Astrocyte (in vitro differentiated cells and primary cell): ENCODE results near the gene SCAMP4. TPM values are rescaled to one million over a fixed set of nuclear protein-coding genes. Genes with fewer than 3 reads are reported as not detected.

Experiments used
- DNase-seq: peaks from one replicate; pipeline ENCODE4 v3.0.0-alpha.2; 2010; ENCODE audit warnings: low read depth
- FAIRE-seq: peaks from 2 replicates; lab custom pipeline; 2011; peaks lifted over from hg19 to GRCh38; lab: Jason Lieb, UNC
- H2AFZ ChIP-seq: 2 replicates; pipeline ENCODE4 v1.6.0; 2012; ENCODE audit warnings: low read depth, low read length, inconsistent platforms
- H3K27ac ChIP-seq: 2 replicates; pipeline ENCODE4 v1.5.1; 2011; ENCODE audit warnings: low read depth, low read length, inconsistent platforms
- H3K27me3 ChIP-seq: 2 replicates; pipeline ENCODE4 v1.6.0; 2011; ENCODE audit warnings: low read length, inconsistent platforms; ENCODE audit not compliant: insufficient read depth
- H3K36me3 ChIP-seq: 2 replicates; pipeline ENCODE4 v1.5.1; 2011; ENCODE audit warnings: low read length, inconsistent platforms; ENCODE audit not compliant: insufficient read depth
- H3K4me1 ChIP-seq: 2 replicates; pipeline ENCODE4 v1.5.1; 2011; ENCODE audit warnings: low read length, inconsistent platforms; ENCODE audit not compliant: insufficient read depth
- H3K4me2 ChIP-seq: 2 replicates; pipeline ENCODE4 v1.6.0; 2012; ENCODE audit warnings: low read length, inconsistent platforms
- H3K4me3 ChIP-seq: 2 replicates; pipeline ENCODE4 v1.5.1; 2011; ENCODE audit warnings: low read depth, mild to moderate bottlenecking, low read length, inconsistent platforms; ENCODE audit not compliant: insufficient read depth
- H3K79me2 ChIP-seq: 2 replicates; pipeline ENCODE4 v1.6.0; 2012; ENCODE audit warnings: mild to moderate bottlenecking, low read length, inconsistent platforms; ENCODE audit not compliant: insufficient read depth
- H3K9ac ChIP-seq: 2 replicates; pipeline ENCODE4 v1.6.0; 2012; ENCODE audit warnings: mild to moderate bottlenecking, low read length, inconsistent platforms
- H3K9me3 ChIP-seq: 2 replicates; pipeline ENCODE4 v1.5.1; 2012; ENCODE audit warnings: low read depth, mild to moderate bottlenecking, low read length, inconsistent platforms; ENCODE audit not compliant: insufficient read depth
- H4K20me1 ChIP-seq: 2 replicates; pipeline ENCODE4 v1.6.0; 2012; ENCODE audit warnings: low read length, inconsistent platforms; ENCODE audit not compliant: insufficient read depth
- H3K27ac Mint-ChIP-seq: one replicate; pipeline ENCODE4 v1.8.0; 2021; ENCODE audit warnings: mild to moderate bottlenecking, mixed read lengths; ENCODE audit not compliant: unreplicated experiment
- H3K27me3 Mint-ChIP-seq: one replicate; pipeline ENCODE4 v1.8.0; 2021; ENCODE audit warnings: low read depth, mixed read lengths; ENCODE audit not compliant: unreplicated experiment
- H3K36me3 Mint-ChIP-seq: one replicate; pipeline ENCODE4 v1.8.0; 2021; ENCODE audit warnings: low read depth, mixed read lengths; ENCODE audit not compliant: unreplicated experiment
- H3K4me1 Mint-ChIP-seq: one replicate; pipeline ENCODE4 v1.8.0; 2021; ENCODE audit warnings: low read depth, mixed read lengths; ENCODE audit not compliant: unreplicated experiment
- H3K4me3 Mint-ChIP-seq: one replicate; pipeline ENCODE4 v1.8.0; 2021; ENCODE audit warnings: mild to moderate bottlenecking, moderate library complexity, mixed read lengths; ENCODE audit not compliant: unreplicated experiment
- H3K9me3 Mint-ChIP-seq: one replicate; pipeline ENCODE4 v1.8.0; 2021; ENCODE audit warnings: mild to moderate bottlenecking, mixed read lengths; ENCODE audit not compliant: unreplicated experiment
- EZH2 ChIP-seq: IDR thresholded peaks from 2 replicates; pipeline ENCODE4 v1.6.1; 2012; ENCODE audit warnings: mild to moderate bottlenecking, low read length, inconsistent platforms; ENCODE audit not compliant: insufficient read depth
- total RNA-seq: library from RNA; stranded (reverse); gene quantifications from 2 replicates; pipeline ENCODE4 v1.2.1, GENCODE V29; 2021
- TF ChIP-seq, protein P1 (sequence below): IDR thresholded peaks from 2 replicates; pipeline ENCODE4 v1.5.1; 2011; ENCODE audit warnings: low read depth, mild to moderate bottlenecking, inconsistent platforms, low read length, moderate library complexity; ENCODE audit not compliant: insufficient read depth

Gene SCAMP4
- total RNA-seq, 1 donor from 2014 or later: 72.2 TPM

DNA sequence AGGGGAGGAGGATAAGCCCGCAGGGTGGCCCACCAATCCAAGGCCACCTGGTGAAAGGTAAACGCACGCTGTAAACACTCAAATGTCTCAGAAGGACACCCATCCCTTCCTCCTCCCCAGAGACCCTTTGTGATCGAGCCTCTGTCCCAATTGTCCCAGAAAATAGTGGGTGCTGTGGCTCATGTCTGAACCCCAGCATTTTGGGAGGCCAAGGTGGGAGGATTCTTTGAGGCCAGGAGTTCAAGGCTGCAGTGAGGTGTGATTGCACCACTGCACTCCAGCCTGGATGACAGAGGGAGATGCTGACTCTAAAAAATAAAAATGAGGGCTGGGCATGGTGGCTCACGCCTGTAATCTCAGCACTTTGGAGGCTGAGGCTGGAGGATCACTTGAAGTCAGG is 16.8 kb upstream of the SCAMP4 start:
- Mint-ChIP-seq H3K9me3 (no peaks in the 10 kb centered on the region), H3K36me3 (no peaks in the 10 kb centered on the region), H3K27ac (no peak overlapping the region), H3K4me3 (no peak overlapping the region), H3K27me3 (no peaks in the 10 kb centered on the region), H3K4me1 (peaks cover 9% of the 10 kb centered on the region)
- H4K20me1 ChIP-seq: peaks cover 16% of the 10 kb centered on the region
- no peaks in the 10 kb centered on the region for H3K36me3 ChIP-seq
- peaks cover 14% of the 10 kb centered on the region for H3K4me1 ChIP-seq
- peaks cover 18% of the 10 kb centered on the region for H3K79me2 ChIP-seq
- DNase-seq (no peak), FAIRE-seq (no peak)
- H3K27me3 ChIP-seq: no peaks in the 10 kb centered on the region
- H3K4me2 ChIP-seq: no peak overlapping the region
- H3K9ac ChIP-seq: no peak overlapping the region
- no peak overlapping the region for H2AFZ ChIP-seq
- TF ChIP-seq, protein P1, sequence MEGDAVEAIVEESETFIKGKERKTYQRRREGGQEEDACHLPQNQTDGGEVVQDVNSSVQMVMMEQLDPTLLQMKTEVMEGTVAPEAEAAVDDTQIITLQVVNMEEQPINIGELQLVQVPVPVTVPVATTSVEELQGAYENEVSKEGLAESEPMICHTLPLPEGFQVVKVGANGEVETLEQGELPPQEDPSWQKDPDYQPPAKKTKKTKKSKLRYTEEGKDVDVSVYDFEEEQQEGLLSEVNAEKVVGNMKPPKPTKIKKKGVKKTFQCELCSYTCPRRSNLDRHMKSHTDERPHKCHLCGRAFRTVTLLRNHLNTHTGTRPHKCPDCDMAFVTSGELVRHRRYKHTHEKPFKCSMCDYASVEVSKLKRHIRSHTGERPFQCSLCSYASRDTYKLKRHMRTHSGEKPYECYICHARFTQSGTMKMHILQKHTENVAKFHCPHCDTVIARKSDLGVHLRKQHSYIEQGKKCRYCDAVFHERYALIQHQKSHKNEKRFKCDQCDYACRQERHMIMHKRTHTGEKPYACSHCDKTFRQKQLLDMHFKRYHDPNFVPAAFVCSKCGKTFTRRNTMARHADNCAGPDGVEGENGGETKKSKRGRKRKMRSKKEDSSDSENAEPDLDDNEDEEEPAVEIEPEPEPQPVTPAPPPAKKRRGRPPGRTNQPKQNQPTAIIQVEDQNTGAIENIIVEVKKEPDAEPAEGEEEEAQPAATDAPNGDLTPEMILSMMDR: no peak
- no peak for TF ChIP-seq EZH2
- no peak overlapping the region for H3K27ac ChIP-seq
- H3K9me3 ChIP-seq: no peaks in the 10 kb centered on the region
- no peak overlapping the region for H3K4me3 ChIP-seq

DNA sequence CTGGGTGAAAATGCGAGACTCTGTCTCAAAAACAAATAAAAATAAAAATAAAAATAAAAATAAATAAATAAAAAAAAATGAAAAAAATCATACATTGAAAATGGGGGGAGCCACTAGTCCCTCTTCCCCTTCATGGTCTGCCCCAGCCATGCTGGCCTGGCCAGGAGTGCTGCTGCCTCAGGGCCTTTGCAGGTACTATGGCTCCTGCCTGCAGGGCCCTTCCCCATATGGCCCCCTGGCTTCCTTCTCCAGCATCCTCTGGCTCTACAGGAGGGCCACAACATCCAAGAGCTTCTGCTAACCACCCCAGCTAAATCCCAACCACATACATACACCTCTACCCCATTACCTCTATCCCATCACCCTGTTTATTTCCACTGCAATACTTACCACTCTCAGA is 15.3 kb upstream of the SCAMP4 start:
- Mint-ChIP-seq H3K4me1 (no peaks in the 10 kb centered on the region), H3K27me3 (no peaks in the 10 kb centered on the region), H3K36me3 (no peaks in the 10 kb centered on the region), H3K9me3 (no peaks in the 10 kb centered on the region), H3K4me3 (no peak overlapping the region), H3K27ac (no peak overlapping the region)
- DNase-seq (no peak), FAIRE-seq (no peak)
- Histone ChIP-seq H2AFZ (no peak overlapping the region), H3K27ac (no peak overlapping the region), H3K4me3 (no peak overlapping the region), H3K4me1 (peaks cover 4% of the 10 kb centered on the region), H3K4me2 (no peak overlapping the region), H3K27me3 (no peaks in the 10 kb centered on the region), H3K9ac (no peak overlapping the region), H4K20me1 (peaks cover 1% of the 10 kb centered on the region), H3K79me2 (peaks cover 3% of the 10 kb centered on the region), H3K36me3 (no peaks in the 10 kb centered on the region), H3K9me3 (no peaks in the 10 kb centered on the region)
- TF ChIP-seq, protein P1: no peak
- no peak for TF ChIP-seq EZH2

DNA sequence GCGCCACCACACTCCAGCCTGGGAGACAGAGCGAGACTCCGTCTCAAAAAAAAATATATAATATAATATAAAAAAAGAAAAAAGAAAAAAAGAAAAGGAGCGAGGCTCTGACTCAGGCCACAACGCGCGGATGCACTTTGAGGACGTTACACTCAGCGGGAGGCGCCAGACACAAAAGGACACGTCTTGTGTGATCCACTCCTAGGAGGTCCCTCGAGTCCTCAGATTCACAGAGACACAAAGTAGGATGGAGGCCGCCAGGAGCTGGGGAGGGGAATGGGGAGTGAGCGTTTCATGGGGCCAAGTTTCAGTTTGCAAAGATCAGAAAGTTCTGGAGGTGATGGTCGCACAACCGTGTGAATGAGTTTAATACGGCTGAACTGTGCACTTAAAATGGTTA is 11.4 kb upstream of the SCAMP4 start:
- no peaks in the 10 kb centered on the region for H3K36me3 Mint-ChIP-seq
- Histone ChIP-seq H3K79me2 (no peaks in the 10 kb centered on the region), H3K27ac (no peak overlapping the region), H4K20me1 (no peaks in the 10 kb centered on the region), H3K9ac (no peak overlapping the region), H3K9me3 (no peaks in the 10 kb centered on the region), H3K27me3 (no peaks in the 10 kb centered on the region), H3K4me3 (no peak overlapping the region), H3K4me2 (no peak overlapping the region), H2AFZ (no peak overlapping the region), H3K4me1 (peaks cover 8% of the 10 kb centered on the region), H3K36me3 (no peaks in the 10 kb centered on the region)
- no peak overlapping the region for H3K27ac Mint-ChIP-seq
- peaks cover 2% of the 10 kb centered on the region for H3K4me1 Mint-ChIP-seq
- H3K4me3 Mint-ChIP-seq: no peak overlapping the region
- H3K27me3 Mint-ChIP-seq: no peaks in the 10 kb centered on the region
- TF ChIP-seq, protein P1: no peak
- no peak for TF ChIP-seq EZH2
- no peaks in the 10 kb centered on the region for H3K9me3 Mint-ChIP-seq
- FAIRE-seq (no peak), DNase-seq (no peak)
